Right lobe of liver (tissue), 6 donors: ENCODE measurements around the gene CTAGE6. TPM values are rescaled to one million over a fixed set of nuclear protein-coding genes. Genes with fewer than 3 reads are reported as not detected.
"Not testable (repeated sequence)": the region's sequence is repeated elsewhere in the genome, so short reads cannot be mapped to it uniquely, and the experiment has no call there.

Source experiments
- ATAC-seq, 4 donors: fragments of 200-7000 bp; cut with Tn5 transposase; one replicate each; pipeline ENCODE4 v1.9.1; 2020; ENCODE audit warnings: mild to moderate bottlenecking in 4 of 4, moderate library complexity in 4 of 4
- DNase-seq, 3 donors: peaks; one replicate each; pipeline ENCODE4 v3.0.0-alpha.2; 2020
- H3K27ac ChIP-seq, 3 donors: fragments of 200-600 bp; one replicate each; pipeline ENCODE4 v1.8.0; 2022
- H3K27me3 ChIP-seq, 2 donors: fragments of 200-600 bp; one replicate each; pipeline ENCODE4 v1.8.0; 2022
- H3K36me3 ChIP-seq, 4 donors: fragments of 200-600 bp; sonication (generic) in 1 of 4; one replicate each; pipeline versions ENCODE4 v1.5.1 to v1.8.0; 2017 to 2022; ENCODE audit warnings: control low read depth in 1 of 4
- H3K4me1 ChIP-seq, 4 donors: fragments of 200-600 bp; sonication (generic) in 1 of 4; one replicate each; pipeline versions ENCODE4 v1.5.1 to v1.8.0; 2017 to 2022; ENCODE audit warnings: control low read depth in 1 of 4
- H3K4me3 ChIP-seq, 3 donors: fragments of 200-600 bp; one replicate each; pipeline ENCODE4 v1.8.0; 2022
- H3K9me3 ChIP-seq, 4 donors: fragments of 200-600 bp; sonication (generic) in 1 of 4; one replicate each; pipeline versions ENCODE4 v1.5.1 to v1.8.0; 2017 to 2022; ENCODE audit warnings: control low read depth in 1 of 4
- POLR2A ChIP-seq: fragments of 450-650 bp; IDR thresholded peaks from one replicate; pipeline ENCODE4 v1.6.1; 2017; ENCODE audit warnings: antibody characterized with exemption, mild to moderate bottlenecking
- WGBS: methylation state at CpG from one replicate; pipeline ENCODE4 v1.1.6; 2018; ENCODE audit warnings: low coverage, low lambda C conversion rate; ENCODE audit not compliant: insufficient coverage; ENCODE audit errors: missing lambda C conversion rate; 5-methylcytosine and 5-hydroxymethylcytosine counted together
- intact Hi-C, 2 donors: fragments of 100-400 bp; cut with DNase I; formaldehyde crosslinking; loops; one replicate each; pipeline versions ENCODE4 v1.11.2 to v1.14.1; 2022
- total RNA-seq, 6 experiments: library from RNA; depleted of rRNA in 2 of 6; stranded (reverse); fragments of >200 nt in 2 of 6; fragmentation: NEBNext Ultra II Directional in 3 of 6; extraction: Animal tissue kit (Norgen Biotek cat#: 25700) in 3 of 6; gene quantifications; one replicate each; pipeline versions ENCODE4 v1.1.0 to v1.2.4, GENCODE V29; 2016 to 2023
- TF ChIP-seq, protein P1 (sequence below), 4 donors: fragments of 200-600 bp in 3 of 4; fragments of 450-650 bp in 1 of 4; IDR thresholded peaks; one replicate each; pipeline versions ENCODE4 v1.5.1 to v1.8.0; 2016 to 2022; ENCODE audit warnings: antibody characterized with exemption in 4 of 4, mild to moderate bottlenecking in 2 of 4
- donor health status: DM: no; HTN: yes; CAD: no.
- donor health status: DM: no; HTN: no; CAD: no.
- donor health status: DM: no; HTN: no; CAD: no.
- donor health status: DM: no; HTN: yes; CAD: no.
- donor health status: DM: no; HTN: yes; CAD: no.

The CTAGE6 gene
- total RNA-seq, 6 experiments from 2014 or later, result 0.12 to 0.22 TPM; not detected in 4

DNA sequence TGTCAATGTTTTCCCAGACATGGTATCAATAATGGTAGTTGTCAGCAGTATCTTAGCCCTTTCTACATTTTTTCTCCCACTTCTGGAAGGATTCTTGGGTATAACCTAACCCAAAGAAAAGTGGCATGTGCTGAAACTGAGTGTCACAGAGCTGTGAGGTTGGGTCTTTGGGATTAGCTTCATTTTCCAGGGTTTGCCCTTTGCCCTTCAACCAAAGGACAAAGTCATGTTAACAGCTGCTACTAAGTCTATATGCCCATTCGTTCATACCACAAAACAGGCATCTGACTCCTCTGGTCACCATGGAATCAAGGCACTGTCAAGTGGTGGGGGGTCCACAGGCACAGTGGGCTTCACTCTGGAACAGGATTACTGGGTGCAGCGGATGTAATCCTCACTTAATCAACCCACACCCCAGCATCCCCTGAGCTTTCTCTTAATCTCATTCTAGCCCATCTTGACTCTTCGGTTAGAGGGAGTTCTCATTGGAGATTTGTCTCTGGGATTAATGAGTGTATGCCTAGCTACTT, 29.1 kb downstream of the CTAGE6 start:
- intact Hi-C loops, result no loop called here
- WGBS, result 50% methylated on average over 1 of the region's 3 CpGs
- DNase-seq (no peak), ATAC-seq (peak in 2 of 4 donors; percentile 18 to 22)
- TF ChIP-seq, protein P1, sequence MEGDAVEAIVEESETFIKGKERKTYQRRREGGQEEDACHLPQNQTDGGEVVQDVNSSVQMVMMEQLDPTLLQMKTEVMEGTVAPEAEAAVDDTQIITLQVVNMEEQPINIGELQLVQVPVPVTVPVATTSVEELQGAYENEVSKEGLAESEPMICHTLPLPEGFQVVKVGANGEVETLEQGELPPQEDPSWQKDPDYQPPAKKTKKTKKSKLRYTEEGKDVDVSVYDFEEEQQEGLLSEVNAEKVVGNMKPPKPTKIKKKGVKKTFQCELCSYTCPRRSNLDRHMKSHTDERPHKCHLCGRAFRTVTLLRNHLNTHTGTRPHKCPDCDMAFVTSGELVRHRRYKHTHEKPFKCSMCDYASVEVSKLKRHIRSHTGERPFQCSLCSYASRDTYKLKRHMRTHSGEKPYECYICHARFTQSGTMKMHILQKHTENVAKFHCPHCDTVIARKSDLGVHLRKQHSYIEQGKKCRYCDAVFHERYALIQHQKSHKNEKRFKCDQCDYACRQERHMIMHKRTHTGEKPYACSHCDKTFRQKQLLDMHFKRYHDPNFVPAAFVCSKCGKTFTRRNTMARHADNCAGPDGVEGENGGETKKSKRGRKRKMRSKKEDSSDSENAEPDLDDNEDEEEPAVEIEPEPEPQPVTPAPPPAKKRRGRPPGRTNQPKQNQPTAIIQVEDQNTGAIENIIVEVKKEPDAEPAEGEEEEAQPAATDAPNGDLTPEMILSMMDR (IDR thresholded peaks at IDR 0.05), result no peak
- no peak for TF ChIP-seq POLR2A
- no peaks in the 10 kb centered on the region for H3K36me3 ChIP-seq
- peaks cover 0 to 7% (median 0%) of the 10 kb centered on the region in 4 donors for H3K4me1 ChIP-seq
- no peak overlapping the region for H3K27ac ChIP-seq
- H3K4me3 ChIP-seq, result no peak overlapping the region
- no peaks in the 10 kb centered on the region for H3K27me3 ChIP-seq
- no peaks in the 10 kb centered on the region for H3K9me3 ChIP-seq

DNA sequence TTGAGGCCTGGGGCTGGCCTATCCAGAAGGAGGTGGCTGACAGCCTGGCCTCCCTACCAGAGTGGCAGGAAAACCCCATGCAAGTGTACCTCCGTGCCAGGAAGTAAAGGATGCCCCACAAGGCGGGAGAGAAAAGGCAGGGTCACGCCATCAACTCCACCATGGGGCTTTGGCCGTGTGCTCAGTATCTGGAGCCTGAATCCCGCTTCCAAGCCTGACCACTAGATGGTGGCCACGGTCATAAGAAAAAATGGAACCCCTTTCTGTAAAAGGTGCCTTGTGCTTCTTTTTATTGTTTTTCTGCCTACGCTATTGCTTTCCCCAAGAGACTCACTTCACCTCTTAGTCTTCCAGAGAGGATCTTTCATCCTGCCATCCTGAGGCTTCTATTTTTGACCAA, 29.9 kb downstream of the CTAGE6 start:
- DNase-seq, H3K9me3 ChIP-seq, H3K4me3 ChIP-seq, H3K4me1 ChIP-seq, intact Hi-C loops, H3K27ac ChIP-seq, H3K27me3 ChIP-seq, H3K36me3 ChIP-seq: not testable (repeated sequence)
- no CpG with 5 or more reads among the region's 7 CpGs for WGBS
- ATAC-seq, result peak; percentile 46 to 73 (median 54)

DNA sequence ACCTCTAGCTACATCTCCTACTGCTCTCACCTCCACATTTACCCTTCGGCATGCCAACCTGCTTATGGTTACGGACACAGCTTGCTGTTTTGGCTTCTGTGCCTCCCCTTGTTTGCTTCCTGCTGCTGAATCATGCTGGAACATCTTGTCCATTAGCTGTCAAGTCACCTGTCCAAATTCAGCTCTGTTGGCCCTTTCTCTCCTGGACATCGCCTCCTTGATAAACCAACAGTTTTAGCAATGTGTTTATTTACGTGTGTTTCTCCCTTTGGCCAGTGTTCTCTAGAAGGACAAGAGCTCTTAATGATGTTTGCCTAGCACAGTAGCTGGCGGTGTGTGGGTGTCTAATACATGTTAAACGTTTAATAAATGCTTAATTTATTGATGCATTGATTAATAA, 31.4 kb downstream of the CTAGE6 start:
- peak; percentile 87 to 91 (median 90) for ATAC-seq
- H3K27ac ChIP-seq, DNase-seq, H3K9me3 ChIP-seq, H3K4me1 ChIP-seq, H3K27me3 ChIP-seq, intact Hi-C loops, H3K36me3 ChIP-seq, H3K4me3 ChIP-seq: not testable (repeated sequence)
- WGBS, result no CpG with 5 or more reads among the region's 6 CpGs

DNA sequence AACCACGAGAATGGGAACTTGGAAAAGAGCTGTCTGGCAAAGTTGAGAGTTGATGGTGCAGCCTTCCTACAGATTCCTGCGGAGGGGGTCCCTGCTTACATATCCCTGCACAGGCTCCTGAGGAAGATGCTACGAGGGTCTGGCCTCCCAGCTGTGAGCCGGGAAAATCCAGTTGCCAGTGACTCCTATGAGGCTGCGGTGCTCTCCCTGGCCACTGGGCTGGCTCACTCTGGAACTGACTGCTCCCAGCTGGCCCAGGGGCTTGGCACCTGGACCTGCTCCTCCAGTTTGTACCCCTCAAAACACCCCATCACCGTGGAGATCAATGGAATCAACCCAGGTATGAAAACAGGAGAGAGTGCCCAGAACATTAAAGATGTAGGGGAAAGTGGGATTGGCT, 37.2 kb downstream of the CTAGE6 start:
- intact Hi-C loops, result not testable (repeated sequence)
- no CpG with 5 or more reads among the region's 6 CpGs for WGBS

DNA sequence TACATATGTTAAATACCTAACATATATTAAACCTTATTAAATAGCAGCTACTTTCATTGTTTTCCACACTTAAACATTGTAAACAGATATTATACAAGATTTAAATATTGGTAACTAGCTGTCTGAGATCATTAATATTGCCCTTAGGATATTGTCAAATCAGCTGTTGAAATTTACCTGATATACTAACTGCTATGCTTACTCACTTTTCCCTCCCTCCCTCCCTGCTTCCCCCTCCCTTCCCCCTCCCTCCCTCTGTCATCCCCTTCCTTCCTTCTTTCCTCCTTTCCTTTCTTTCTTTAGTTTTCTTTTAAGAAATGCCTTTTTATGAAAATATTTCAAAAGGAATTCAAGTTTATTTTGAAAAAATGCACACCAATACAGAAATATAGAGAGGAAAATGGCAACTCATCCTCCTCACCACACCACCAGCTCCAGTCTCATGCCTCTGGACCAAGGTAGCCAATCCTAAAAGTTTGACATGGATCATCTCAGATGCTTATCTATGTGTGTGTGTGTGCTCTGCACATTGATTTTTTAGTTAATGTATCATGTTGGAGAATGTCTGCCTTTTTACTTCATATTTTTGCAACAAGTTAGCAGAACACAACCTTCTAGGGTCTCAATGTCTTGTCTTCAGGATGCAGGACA, 41.8 kb downstream of the CTAGE6 start:
- H3K36me3 ChIP-seq, result not testable (repeated sequence)
- ATAC-seq, result peak; percentile 56 to 72 (median 67)

More for the DNA sequence above, 37.2 kb downstream of the CTAGE6 start:
- ATAC-seq, H3K4me3 ChIP-seq, H3K9me3 ChIP-seq, H3K4me1 ChIP-seq, DNase-seq, H3K36me3 ChIP-seq, H3K27me3 ChIP-seq, H3K27ac ChIP-seq: not testable (repeated sequence)

DNA sequence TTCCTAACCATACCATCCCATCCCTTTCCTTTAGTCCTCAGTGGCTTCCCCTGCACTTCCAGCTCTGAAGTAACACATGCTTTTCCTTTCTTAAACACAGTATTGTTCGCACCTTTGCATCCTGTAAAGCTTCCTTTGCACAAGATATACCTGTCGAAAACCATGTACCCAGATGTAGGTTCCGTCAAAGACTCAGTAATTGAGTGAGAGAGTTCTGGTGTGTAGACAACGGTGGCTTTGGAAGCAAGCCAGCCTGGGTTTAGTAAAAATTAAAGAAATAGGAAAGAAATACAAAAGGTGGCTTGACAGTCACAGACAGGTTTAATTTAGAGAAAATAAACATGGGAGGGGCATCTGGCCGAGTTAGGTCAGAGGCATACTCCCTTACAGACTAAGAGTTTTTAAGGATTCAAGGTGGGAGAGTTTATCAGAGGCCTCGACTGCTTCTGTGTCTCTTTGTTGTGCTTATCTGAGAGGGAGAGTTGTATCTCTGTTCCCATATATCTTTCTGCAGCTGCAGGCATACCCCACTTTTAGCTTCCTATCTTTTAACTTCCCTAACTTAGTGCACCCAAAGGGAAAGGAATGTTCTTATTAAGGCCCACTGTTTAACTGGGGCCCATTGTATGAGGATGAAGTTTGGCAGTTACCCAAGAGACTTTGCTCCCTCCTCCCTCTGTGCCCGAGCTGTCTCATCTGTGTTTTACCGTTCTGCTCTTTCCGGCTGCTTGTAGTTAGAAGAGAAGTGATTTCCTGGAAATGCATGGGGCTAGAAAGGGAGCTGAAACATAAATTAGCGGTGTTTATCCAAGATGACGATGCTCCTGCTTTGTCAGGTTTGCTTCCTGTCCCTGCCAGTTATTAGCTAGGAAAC, 42.7 kb downstream of the CTAGE6 start:
- H3K27me3 ChIP-seq, H3K4me3 ChIP-seq, H3K9me3 ChIP-seq, H3K27ac ChIP-seq, intact Hi-C loops, H3K4me1 ChIP-seq, DNase-seq, H3K36me3 ChIP-seq: not testable (repeated sequence)
- no CpG with 5 or more reads among the region's 11 CpGs for WGBS
- ATAC-seq, result peak; percentile 81 to 90 (median 86)

More for the DNA sequence above, 41.8 kb downstream of the CTAGE6 start:
- H3K27ac ChIP-seq, intact Hi-C loops, DNase-seq, H3K4me1 ChIP-seq, H3K4me3 ChIP-seq, H3K27me3 ChIP-seq, H3K9me3 ChIP-seq: not testable (repeated sequence)

DNA sequence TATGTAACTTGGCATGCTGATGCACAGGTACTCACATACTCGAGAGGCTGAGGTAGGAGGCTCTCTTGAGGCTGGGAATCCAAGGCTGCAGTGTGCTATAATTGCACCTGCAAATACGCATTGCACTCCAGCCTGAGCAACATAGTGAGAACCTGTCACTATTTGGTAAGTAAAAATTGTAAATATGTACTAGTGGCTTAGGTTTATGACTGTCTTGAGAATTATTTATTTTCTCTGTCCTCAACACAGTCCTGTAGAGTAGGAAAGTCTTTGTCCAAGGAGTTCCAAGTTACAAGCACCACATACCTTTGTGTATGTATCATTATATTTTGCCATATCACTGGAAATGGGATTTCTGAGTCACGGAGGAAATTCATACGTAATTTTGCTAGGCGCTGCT, 45.1 kb downstream of the CTAGE6 start:
- H3K9me3 ChIP-seq, intact Hi-C loops, H3K27ac ChIP-seq, DNase-seq, H3K27me3 ChIP-seq, H3K36me3 ChIP-seq, H3K4me1 ChIP-seq, H3K4me3 ChIP-seq, ATAC-seq: not testable (repeated sequence)
- WGBS, result 60% methylated on average over 2 of the region's 5 CpGs

DNA sequence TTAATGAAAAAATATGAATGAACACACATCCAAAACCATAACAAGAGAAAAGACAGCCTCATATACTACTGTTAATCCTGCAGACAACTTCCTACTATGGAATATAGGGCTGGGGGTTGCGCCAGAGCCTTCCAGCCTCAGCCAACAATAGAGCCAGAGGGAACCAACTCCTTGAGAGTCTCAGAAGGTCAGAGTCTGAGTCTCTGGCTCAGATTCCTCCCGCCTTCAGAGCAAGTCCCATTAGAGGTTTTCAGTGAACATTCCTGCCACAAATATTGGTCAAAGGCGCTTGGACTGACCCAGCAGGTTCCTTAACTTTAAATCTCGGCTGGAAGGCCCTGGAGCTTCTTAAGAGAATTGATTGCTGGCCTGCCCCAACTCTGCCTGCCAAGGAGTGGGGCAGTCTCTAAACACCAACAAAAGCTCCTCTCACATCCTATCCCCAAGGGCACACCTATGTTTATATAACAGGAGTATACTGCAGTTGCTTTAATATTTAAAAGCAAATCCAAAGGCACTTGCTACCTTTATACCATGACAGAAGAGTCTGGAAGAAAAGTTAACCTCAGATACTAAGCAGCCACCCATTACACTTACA, 45.7 kb downstream of the CTAGE6 start:
- H3K4me1 ChIP-seq, intact Hi-C loops, H3K27ac ChIP-seq, H3K27me3 ChIP-seq, H3K4me3 ChIP-seq, ATAC-seq, DNase-seq, H3K36me3 ChIP-seq, H3K9me3 ChIP-seq: not testable (repeated sequence)
- WGBS, result no CpG with 5 or more reads among the region's 4 CpGs

DNA sequence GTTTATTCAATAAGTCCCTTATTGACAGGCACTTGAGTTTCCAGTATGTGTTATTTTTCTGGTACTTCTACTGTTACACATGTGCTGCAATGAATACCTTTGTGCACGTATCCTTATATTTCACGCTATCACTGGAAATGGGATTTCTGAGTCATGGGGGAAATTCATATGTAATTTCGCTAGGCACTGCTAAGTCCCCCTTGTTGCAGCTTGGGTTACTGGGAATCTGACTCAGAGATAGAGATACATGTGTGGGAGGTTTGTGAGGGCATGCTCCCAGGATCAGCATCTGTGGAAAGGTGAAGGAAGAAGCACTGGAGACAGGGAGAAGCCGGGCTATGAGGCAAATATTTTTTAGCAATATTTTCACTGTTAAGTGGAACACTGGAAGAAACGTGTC, 47.6 kb downstream of the CTAGE6 start:
- DNase-seq, H3K9me3 ChIP-seq, H3K36me3 ChIP-seq, ATAC-seq, H3K27me3 ChIP-seq, H3K4me3 ChIP-seq, intact Hi-C loops, H3K27ac ChIP-seq, H3K4me1 ChIP-seq: not testable (repeated sequence)
- no CpG with 5 or more reads among the region's 5 CpGs for WGBS
